HFFc6 (cell line): ENCODE measurements around the gene RHOU. TPM values are rescaled to one million over a fixed set of nuclear protein-coding genes. Genes with fewer than 3 reads are reported as not detected.

Experiments used
- DNase-seq: peaks from one replicate; pipeline ENCODE4 v3.0.0-alpha.2; 2018
- H3K27ac Mint-ChIP-seq: 2 replicates; pipeline ENCODE4 v1.8.0; 2020; ENCODE audit warnings: mild to moderate bottlenecking, mixed read lengths
- H3K27me3 Mint-ChIP-seq: 2 replicates; pipeline ENCODE4 v1.8.0; 2021; ENCODE audit warnings: mild to moderate bottlenecking, moderate library complexity, mixed read lengths; ENCODE audit not compliant: insufficient read depth
- H3K36me3 Mint-ChIP-seq: 2 replicates; pipeline ENCODE4 v1.8.0; 2021; ENCODE audit warnings: low read depth, mixed read lengths
- H3K4me1 Mint-ChIP-seq: 2 replicates; pipeline ENCODE4 v1.8.0; 2020; ENCODE audit warnings: low read depth, mixed read lengths
- H3K4me3 Mint-ChIP-seq: 2 replicates; pipeline ENCODE4 v1.8.0; 2020; ENCODE audit warnings: mild to moderate bottlenecking, moderate library complexity, mixed read lengths
- H3K9me3 Mint-ChIP-seq: 2 replicates; pipeline ENCODE4 v1.8.0; 2020; ENCODE audit warnings: mild to moderate bottlenecking, mixed read lengths
- total RNA-seq, 6 experiments: library from RNA; stranded (reverse); fragmentation: NEBNext Ultra II Directional; extraction: Animal tissue kit (Norgen Biotek cat#: 25700); gene quantifications; 2 replicates in 1 of 6; 3 replicates in 5 of 6; pipeline ENCODE4 v1.2.3, GENCODE V29; 2021
- TF ChIP-seq, protein P1 (sequence below): fragments of 200-600 bp; sonication (generic); IDR thresholded peaks from 2 replicates; pipeline ENCODE4 v1.5.0; 2021; ENCODE audit warnings: antibody characterized with exemption, mild to moderate bottlenecking

The RHOU gene
- total RNA-seq, 6 experiments from 2014 or later, result 0.29 to 0.51 (median 0.31) TPM

DNA sequence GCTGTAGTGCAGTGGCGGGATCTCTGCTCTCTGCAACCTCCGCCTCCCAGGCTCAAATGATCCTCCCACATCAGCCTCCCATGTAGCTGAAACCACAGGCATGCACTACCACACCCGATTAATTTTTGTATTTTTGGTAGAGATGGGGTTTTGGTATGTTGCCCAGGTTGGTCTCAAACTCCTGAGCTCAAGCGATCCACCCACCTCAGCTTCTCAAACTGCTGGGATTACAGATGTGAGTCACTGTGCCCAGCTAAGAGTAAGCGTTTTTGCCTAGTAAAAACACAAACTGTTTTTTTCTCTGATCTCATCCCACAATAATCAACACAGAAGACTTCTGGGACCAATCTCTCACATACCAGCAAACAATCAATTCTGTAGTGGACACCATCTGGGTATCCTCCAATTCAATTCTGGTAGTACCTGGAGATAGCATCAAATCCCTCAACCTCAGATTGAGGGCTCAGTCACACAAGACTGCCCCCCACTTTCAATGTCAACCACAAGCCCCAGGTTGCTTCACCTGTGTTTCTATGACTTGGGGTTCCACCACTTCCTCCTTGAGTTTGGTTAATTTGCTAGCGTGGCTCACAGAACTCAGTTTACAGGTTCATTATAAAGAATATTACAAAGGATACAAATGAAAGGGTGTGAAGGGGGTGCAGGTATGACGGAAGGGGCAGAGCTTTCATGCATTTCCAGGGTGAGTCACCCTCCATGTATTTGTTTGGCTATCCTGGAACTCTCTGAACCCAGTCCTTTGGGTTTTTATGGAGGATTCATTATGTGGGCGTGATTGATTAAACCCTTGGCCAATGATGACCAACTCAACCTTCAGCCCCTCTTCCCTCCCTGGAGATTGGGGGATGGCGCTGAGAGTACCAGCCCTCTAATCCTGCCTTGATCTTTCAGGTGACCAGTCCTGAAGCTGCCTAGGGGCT is 40.0 kb upstream of the RHOU start:
- Mint-ChIP-seq H3K36me3 (no peaks in the 10 kb centered on the region), H3K27ac (no peak overlapping the region), H3K9me3 (no peaks in the 10 kb centered on the region), H3K27me3 (no peaks in the 10 kb centered on the region; the same call in none of the 2 replicates), H3K4me3 (no peak overlapping the region), H3K4me1 (no peaks in the 10 kb centered on the region)
- DNase-seq, result no peak
- TF ChIP-seq, protein P1, sequence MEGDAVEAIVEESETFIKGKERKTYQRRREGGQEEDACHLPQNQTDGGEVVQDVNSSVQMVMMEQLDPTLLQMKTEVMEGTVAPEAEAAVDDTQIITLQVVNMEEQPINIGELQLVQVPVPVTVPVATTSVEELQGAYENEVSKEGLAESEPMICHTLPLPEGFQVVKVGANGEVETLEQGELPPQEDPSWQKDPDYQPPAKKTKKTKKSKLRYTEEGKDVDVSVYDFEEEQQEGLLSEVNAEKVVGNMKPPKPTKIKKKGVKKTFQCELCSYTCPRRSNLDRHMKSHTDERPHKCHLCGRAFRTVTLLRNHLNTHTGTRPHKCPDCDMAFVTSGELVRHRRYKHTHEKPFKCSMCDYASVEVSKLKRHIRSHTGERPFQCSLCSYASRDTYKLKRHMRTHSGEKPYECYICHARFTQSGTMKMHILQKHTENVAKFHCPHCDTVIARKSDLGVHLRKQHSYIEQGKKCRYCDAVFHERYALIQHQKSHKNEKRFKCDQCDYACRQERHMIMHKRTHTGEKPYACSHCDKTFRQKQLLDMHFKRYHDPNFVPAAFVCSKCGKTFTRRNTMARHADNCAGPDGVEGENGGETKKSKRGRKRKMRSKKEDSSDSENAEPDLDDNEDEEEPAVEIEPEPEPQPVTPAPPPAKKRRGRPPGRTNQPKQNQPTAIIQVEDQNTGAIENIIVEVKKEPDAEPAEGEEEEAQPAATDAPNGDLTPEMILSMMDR, result no peak

DNA sequence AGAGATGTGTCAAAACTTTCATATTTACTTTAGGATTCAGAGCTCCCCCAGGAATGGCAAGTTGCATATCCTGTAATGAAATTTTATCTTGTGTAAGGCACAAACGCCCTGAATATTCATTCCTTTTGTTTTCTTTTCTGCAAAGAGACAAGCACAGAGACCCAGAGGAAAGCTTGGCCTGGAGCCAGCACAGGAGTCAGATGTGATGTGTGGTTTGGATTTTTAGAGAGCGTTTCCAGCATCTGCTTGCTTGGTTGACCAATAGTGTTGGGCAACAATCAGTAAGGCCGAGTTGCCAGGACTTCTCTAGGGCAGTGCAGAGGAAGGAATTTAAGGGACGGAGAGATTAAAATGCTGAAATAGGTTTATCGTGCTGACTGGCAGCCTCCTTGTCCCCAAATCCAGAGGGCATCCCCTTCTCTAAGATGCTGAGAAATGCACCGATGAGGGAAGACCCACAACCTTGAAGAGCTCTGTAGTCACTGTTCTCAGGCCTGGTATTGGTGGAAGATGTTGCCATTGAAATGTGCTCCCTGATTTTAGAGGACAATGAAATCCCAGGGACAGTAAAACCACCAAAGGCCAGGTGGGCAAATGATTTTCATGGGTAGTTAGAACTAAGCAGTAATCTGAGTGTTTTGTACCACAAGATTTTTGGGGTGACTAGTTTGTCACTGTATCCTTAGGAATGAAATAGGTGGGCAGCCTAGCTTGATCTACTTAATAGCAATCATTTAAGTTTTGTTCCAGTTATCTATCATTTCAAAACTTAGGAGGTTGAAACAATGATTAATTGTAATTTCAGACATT is 37.9 kb upstream of the RHOU start:
- H3K9me3 Mint-ChIP-seq, result no peaks in the 10 kb centered on the region
- DNase-seq, result peak; percentile 5
- TF ChIP-seq, protein P1, result no peak
- no peaks in the 10 kb centered on the region for H3K36me3 Mint-ChIP-seq
- H3K4me3 Mint-ChIP-seq, result no peak overlapping the region
- no peaks in the 10 kb centered on the region for H3K4me1 Mint-ChIP-seq
- no peak overlapping the region for H3K27ac Mint-ChIP-seq
- H3K27me3 Mint-ChIP-seq, result no peaks in the 10 kb centered on the region; the same call in 1 of the 2 replicates

DNA sequence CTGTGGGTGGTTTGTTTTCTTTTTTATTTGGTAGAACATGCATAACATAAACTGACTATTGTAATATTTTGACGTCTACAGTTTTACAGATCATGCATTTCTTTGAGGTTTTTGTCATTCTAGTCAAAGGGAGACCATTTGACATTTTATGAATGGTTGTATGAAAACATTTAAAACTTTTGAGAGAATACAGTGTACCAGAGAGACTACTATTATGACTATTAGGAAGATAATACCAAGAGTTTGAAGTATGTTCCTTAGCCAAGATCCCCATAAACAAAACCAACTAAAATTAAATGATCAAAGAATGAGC is 37.3 kb upstream of the RHOU start:
- H3K4me3 Mint-ChIP-seq, result no peak overlapping the region
- no peaks in the 10 kb centered on the region for H3K4me1 Mint-ChIP-seq
- no peak overlapping the region for H3K27ac Mint-ChIP-seq
- DNase-seq, result no peak
- H3K9me3 Mint-ChIP-seq, result no peaks in the 10 kb centered on the region
- no peaks in the 10 kb centered on the region; the same call in 1 of the 2 replicates for H3K27me3 Mint-ChIP-seq
- no peaks in the 10 kb centered on the region for H3K36me3 Mint-ChIP-seq
- TF ChIP-seq, protein P1, result no peak

DNA sequence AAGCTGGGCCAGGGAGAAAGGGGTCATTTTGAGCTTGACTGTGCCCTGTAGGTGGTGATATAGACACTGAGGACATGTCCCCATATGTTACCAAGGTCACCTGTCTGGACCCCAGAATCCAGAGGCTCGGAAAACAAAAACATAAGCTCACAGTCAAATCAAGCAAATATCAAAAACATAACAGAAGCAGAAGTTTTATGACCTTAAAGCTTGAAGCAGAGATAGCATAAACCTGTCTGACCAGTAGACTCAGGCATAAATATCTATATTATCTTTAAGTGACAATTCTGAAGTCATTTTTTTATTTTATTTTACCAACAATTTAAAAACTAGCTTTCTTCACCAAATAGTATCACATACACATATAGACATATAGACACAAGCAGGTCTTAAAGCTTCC is 32.8 kb upstream of the RHOU start:
- H3K4me3 Mint-ChIP-seq, result no peak overlapping the region
- no peak overlapping the region for H3K27ac Mint-ChIP-seq
- H3K4me1 Mint-ChIP-seq, result no peaks in the 10 kb centered on the region
- TF ChIP-seq, protein P1, result no peak
- H3K27me3 Mint-ChIP-seq, result no peaks in the 10 kb centered on the region; the same call in 1 of the 2 replicates
- no peak for DNase-seq
- no peaks in the 10 kb centered on the region; the same call in 1 of the 2 replicates for H3K9me3 Mint-ChIP-seq
- H3K36me3 Mint-ChIP-seq, result no peaks in the 10 kb centered on the region

DNA sequence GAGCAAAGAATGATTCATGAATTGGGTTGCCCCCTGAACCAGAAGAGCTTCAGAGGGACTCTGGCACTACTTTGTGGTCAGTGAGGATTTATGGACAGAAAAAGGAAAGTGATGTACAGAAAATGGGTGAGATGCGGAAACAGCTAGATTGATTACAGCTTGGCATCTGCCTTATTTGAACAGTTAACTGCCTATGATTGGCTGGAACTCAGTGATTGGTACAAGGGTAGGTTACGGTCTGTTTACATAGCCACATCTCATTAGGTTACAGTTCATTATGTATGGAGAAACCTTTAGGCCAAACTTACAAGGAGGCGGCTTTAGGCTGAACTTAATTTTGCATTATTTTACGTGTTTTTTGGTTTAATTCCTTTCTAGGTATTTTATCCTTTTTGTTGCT is 29.0 kb upstream of the RHOU start:
- H3K9me3 Mint-ChIP-seq, result no peaks in the 10 kb centered on the region; the same call in 1 of the 2 replicates
- H3K27me3 Mint-ChIP-seq, result no peaks in the 10 kb centered on the region; the same call in 1 of the 2 replicates
- H3K36me3 Mint-ChIP-seq, result no peaks in the 10 kb centered on the region
- H3K4me1 Mint-ChIP-seq, result no peaks in the 10 kb centered on the region
- no peak overlapping the region for H3K27ac Mint-ChIP-seq
- TF ChIP-seq, protein P1, result no peak
- H3K4me3 Mint-ChIP-seq, result no peak overlapping the region
- no peak for DNase-seq
